Body of pancreas (tissue), 4 donors: ENCODE measurements around the gene IPO7. TPM values are rescaled to one million over a fixed set of nuclear protein-coding genes. Genes with fewer than 3 reads are reported as not detected.
"Not testable (repeated sequence)": the region's sequence is repeated elsewhere in the genome, so short reads cannot be mapped to it uniquely, and the experiment has no call there.

Source experiments
- ATAC-seq: fragments of 150-250 bp; one replicate; pipeline ENCODE4 v1.9.1; 2016
- DNase-seq, 4 donors: peaks; one replicate each; pipeline ENCODE4 v3.0.0-alpha.2; 2019
- H3K27ac ChIP-seq, 4 donors: fragments of 200-600 bp; sonication (generic); 1 replicate in 3 of 4; 2 replicates in 1 of 4; pipeline versions ENCODE4 v1.5.1 to v1.6.1; 2016 to 2019; ENCODE audit warnings: mild to moderate bottlenecking in 1 of 4, mixed read lengths in 1 of 4, moderate library complexity in 1 of 4
- H3K27me3 ChIP-seq, 2 donors: fragments of 200-600 bp; sonication (generic); one replicate each; pipeline ENCODE4 v1.6.0; 2016; ENCODE audit warnings: mild to moderate bottlenecking in 1 of 2
- H3K36me3 ChIP-seq, 2 donors: fragments of 200-600 bp; sonication (generic); replicated peaks in 1 of 2; 2 replicates each; pipeline ENCODE4 v1.5.1; 2016; ENCODE audit warnings: low read depth in 2 of 2; ENCODE audit not compliant: insufficient read depth in 1 of 2
- H3K4me1 ChIP-seq: fragments of 200-600 bp; sonication (generic); one replicate; pipeline ENCODE4 v1.6.0; 2016
- H3K4me3 ChIP-seq, 2 donors: fragments of 200-600 bp; sonication (generic); 1 replicate in 1 of 2; 2 replicates in 1 of 2; pipeline ENCODE4 v1.5.1; 2016 to 2019
- H3K9me3 ChIP-seq, 3 donors: fragments of 200-600 bp; sonication (generic); 1 replicate in 2 of 3; 2 replicates in 1 of 3; pipeline ENCODE4 v1.5.1; 2016
- CTCF ChIP-seq, 7 experiments: fragments of 450-650 bp in 4 of 7; fragments of 200-600 bp in 3 of 7; sonication (generic) in 3 of 7; IDR thresholded peaks; one replicate each; pipeline ENCODE4 v1.5.1; 2016 to 2019; ENCODE audit warnings: antibody characterized with exemption in 7 of 7
- POLR2A ChIP-seq, 3 donors: fragments of 450-650 bp; IDR thresholded peaks; one replicate each; pipeline ENCODE4 v1.6.1; 2016; ENCODE audit warnings: antibody characterized with exemption in 3 of 3, mild to moderate bottlenecking in 2 of 3
- WGBS, 2 donors: methylation state at CpG; one replicate each; pipeline ENCODE4 v1.1.5; 2017; 5-methylcytosine and 5-hydroxymethylcytosine counted together
- intact Hi-C: fragments of 100-400 bp; cut with DNase I; formaldehyde crosslinking; loops from one replicate; pipeline ENCODE4 v1.15.1; 2023
- total RNA-seq, 2 donors: library from RNA; depleted of rRNA; stranded (reverse); fragments of >200 nt; gene quantifications; one replicate each; pipeline ENCODE4 v1.1.0, GENCODE V29; 2016

Gene IPO7
- total RNA-seq, 2 donors from 2014 or later = 54.0 to 167 TPM

GRCh38 chr11:9446230-9446629, 61.8 kb downstream of the IPO7 start:
- H3K9me3 ChIP-seq = no peaks in the 10 kb centered on the region
- H3K27me3 ChIP-seq = no peaks in the 10 kb centered on the region
- no peak for DNase-seq
- TF ChIP-seq CTCF (IDR thresholded peaks at IDR 0.05) = no peak
- no peak for TF ChIP-seq POLR2A (IDR thresholded peaks at IDR 0.05)
- H3K27ac ChIP-seq = no peak overlapping the region
- H3K4me1 ChIP-seq = no peaks in the 10 kb centered on the region
- H3K36me3 ChIP-seq = peaks cover 0 to 13% of the 10 kb centered on the region in 2 donors
- 81 to 83% methylated on average over 4 of the region's 4 CpGs for WGBS, 2 donors
- intact Hi-C loops = no loop called here
- ATAC-seq = no peak
- no peak overlapping the region for H3K4me3 ChIP-seq

GRCh38 chr11:9448576-9449352, 64.3 kb downstream of the IPO7 start:
- intact Hi-C loops = no loop called here
- ATAC-seq = no peak
- Histone ChIP-seq H3K27ac (no peak overlapping the region), H3K4me1 (no peaks in the 10 kb centered on the region), H3K27me3 (no peaks in the 10 kb centered on the region), H3K4me3 (no peak overlapping the region), H3K9me3 (no peaks in the 10 kb centered on the region), H3K36me3 (peaks cover 0 to 3% of the 10 kb centered on the region in 2 donors)
- no peak for DNase-seq
- no peak for TF ChIP-seq POLR2A (IDR thresholded peaks at IDR 0.05)
- 96 to 97% methylated on average over 9 of the region's 9 CpGs for WGBS, 2 donors

GRCh38 chr11:9452023-9452422, 67.6 kb downstream of the IPO7 start:
- intact Hi-C loops, H3K27ac ChIP-seq, H3K9me3 ChIP-seq, H3K36me3 ChIP-seq, ATAC-seq, H3K4me1 ChIP-seq, H3K4me3 ChIP-seq, H3K27me3 ChIP-seq, DNase-seq: not testable (repeated sequence)
- 85 to 89% methylated on average over 7 of the region's 7 CpGs for WGBS, 2 donors

GRCh38 chr11:9455722-9456121, 71.3 kb downstream of the IPO7 start:
- no peaks in the 10 kb centered on the region for H3K36me3 ChIP-seq
- no peaks in the 10 kb centered on the region for H3K9me3 ChIP-seq
- H3K27ac ChIP-seq = no peak overlapping the region
- no peak for DNase-seq
- no peaks in the 10 kb centered on the region for H3K27me3 ChIP-seq
- WGBS, 2 donors = 85% methylated on average over 5 of the region's 5 CpGs
- TF ChIP-seq POLR2A (IDR thresholded peaks at IDR 0.05) = no peak
- no peak for TF ChIP-seq CTCF (IDR thresholded peaks at IDR 0.05)
- no peak for ATAC-seq
- intact Hi-C loops = no loop called here
- no peak overlapping the region for H3K4me3 ChIP-seq
- H3K4me1 ChIP-seq = peaks cover 6% of the 10 kb centered on the region

GRCh38 chr11:9459667-9460321, 75.3 kb downstream of the IPO7 start:
- DNase-seq (peak in 3 of 4 donors; percentile 12 to 33 (median 23)), ATAC-seq (no peak)
- Histone ChIP-seq H3K4me3 (peak overlapping the region; percentile 20 to 84), H3K4me1 (peaks cover 26% of the 10 kb centered on the region), H3K27ac (peak overlapping the region; percentile 96 to 99 (median 98)), H3K27me3 (no peaks in the 10 kb centered on the region), H3K36me3 (no peaks in the 10 kb centered on the region), H3K9me3 (no peaks in the 10 kb centered on the region)
- WGBS, 2 donors = 1 to 2% methylated on average over 23 of the region's 23 CpGs
- TF ChIP-seq POLR2A (IDR thresholded peaks at IDR 0.05) (no peak), CTCF (IDR thresholded peaks at IDR 0.05) (peak in 1 of 7 experiments; percentile 5)
- intact Hi-C loops = no loop called here
